HUES48 (cell line): ENCODE measurements around the gene ZFP92.
"Not testable (repeated sequence)": the region's sequence is repeated elsewhere in the genome, so short reads cannot be mapped to it uniquely, and the experiment has no call there.

Experiments used
- H3K27ac ChIP-seq: one replicate; pipeline ENCODE4 v1.7.0; 2013; ENCODE audit warnings: low read depth, low read length, inconsistent platforms
- H3K27me3 ChIP-seq: 2 replicates; pipeline ENCODE4 v1.6.1; 2013; ENCODE audit warnings: mild to moderate bottlenecking, low read length; ENCODE audit not compliant: control insufficient read depth, insufficient read depth
- H3K36me3 ChIP-seq: 2 replicates; pipeline ENCODE4 v1.6.1; 2013; ENCODE audit warnings: low read length; ENCODE audit not compliant: control insufficient read depth, insufficient read depth
- H3K4me1 ChIP-seq: 2 replicates; pipeline ENCODE4 v1.6.1; 2013; ENCODE audit warnings: mild to moderate bottlenecking, low read length; ENCODE audit not compliant: control insufficient read depth, insufficient read depth
- H3K4me3 ChIP-seq: 2 replicates; pipeline ENCODE4 v1.5.1; 2013; ENCODE audit warnings: mild to moderate bottlenecking, low read depth, low read length
- H3K9ac ChIP-seq: 2 replicates; pipeline ENCODE4 v1.6.1; 2013; ENCODE audit warnings: mild to moderate bottlenecking, low read depth, low read length, moderate library complexity
- H3K9me3 ChIP-seq: 2 replicates; pipeline ENCODE4 v1.6.1; 2013; ENCODE audit warnings: low read length; ENCODE audit not compliant: control insufficient read depth, insufficient read depth

ZFP92 gene

GRCh38 chrX:153387345-153387744 is 23.9 kb upstream of the ZFP92 start:
- no peak overlapping the region for H3K4me3 ChIP-seq
- no peaks in the 10 kb centered on the region for H3K4me1 ChIP-seq
- no peaks in the 10 kb centered on the region for H3K27me3 ChIP-seq
- no peak overlapping the region for H3K9ac ChIP-seq
- H3K27ac ChIP-seq, result no peak overlapping the region
- H3K36me3 ChIP-seq, result no peaks in the 10 kb centered on the region
- peaks cover 80% of the 10 kb centered on the region for H3K9me3 ChIP-seq

GRCh38 chrX:153387987-153388721 is 23.1 kb upstream of the ZFP92 start:
- Histone ChIP-seq H3K9me3 (peaks cover 79% of the 10 kb centered on the region), H3K27me3 (no peaks in the 10 kb centered on the region)

GRCh38 chrX:153388722-153389459 is 22.4 kb upstream of the ZFP92 start:
- Histone ChIP-seq H3K4me3 (no peak overlapping the region), H3K27me3 (no peaks in the 10 kb centered on the region), H3K9me3 (peaks cover 79% of the 10 kb centered on the region), H3K9ac (no peak overlapping the region), H3K36me3 (no peaks in the 10 kb centered on the region), H3K27ac (no peak overlapping the region), H3K4me1 (no peaks in the 10 kb centered on the region)

More at GRCh38 chrX:153387987-153388721, 23.1 kb upstream of the ZFP92 start:
- H3K27ac ChIP-seq, result no peak overlapping the region
- no peaks in the 10 kb centered on the region for H3K36me3 ChIP-seq
- H3K4me3 ChIP-seq, result no peak overlapping the region
- H3K4me1 ChIP-seq, result no peaks in the 10 kb centered on the region
- no peak overlapping the region for H3K9ac ChIP-seq

GRCh38 chrX:153389460-153389768 is 21.9 kb upstream of the ZFP92 start:
- not testable (repeated sequence) for H3K27me3 ChIP-seq, H3K27ac ChIP-seq, H3K4me1 ChIP-seq, H3K9ac ChIP-seq, H3K4me3 ChIP-seq, H3K36me3 ChIP-seq
- H3K9me3 ChIP-seq, result peaks cover 78% of the 10 kb centered on the region

- Histone ChIP-seq H3K27me3 (no peaks in the 10 kb centered on the region), H3K4me3 (no peak overlapping the region), H3K4me1 (no peaks in the 10 kb centered on the region), H3K36me3 (no peaks in the 10 kb centered on the region), H3K27ac (no peak overlapping the region), H3K9me3 (peaks cover 58% of the 10 kb centered on the region), H3K9ac (no peak overlapping the region)
These were observed 18.5 kb upstream of the ZFP92 start for GRCh38 chrX:153392642-153393321.

- no peaks in the 10 kb centered on the region for H3K36me3 ChIP-seq
- no peaks in the 10 kb centered on the region for H3K27me3 ChIP-seq
- no peaks in the 10 kb centered on the region for H3K4me1 ChIP-seq
- H3K27ac ChIP-seq, result no peak overlapping the region
- H3K9me3 ChIP-seq, result peaks cover 57% of the 10 kb centered on the region
- H3K4me3 ChIP-seq, result no peak overlapping the region
- no peak overlapping the region for H3K9ac ChIP-seq
These were observed 16.7 kb upstream of the ZFP92 start for GRCh38 chrX:153394612-153395011.

- no peaks in the 10 kb centered on the region for H3K27me3 ChIP-seq
- peaks cover 51% of the 10 kb centered on the region for H3K9me3 ChIP-seq
- no peak overlapping the region for H3K27ac ChIP-seq
- H3K36me3 ChIP-seq, result no peaks in the 10 kb centered on the region
- H3K4me1 ChIP-seq, result no peaks in the 10 kb centered on the region
- no peak overlapping the region for H3K4me3 ChIP-seq
- H3K9ac ChIP-seq, result no peak overlapping the region
These were observed 15.5 kb upstream of the ZFP92 start for GRCh38 chrX:153395613-153396319.

GRCh38 chrX:153396320-153397195 is 14.7 kb upstream of the ZFP92 start:
- Histone ChIP-seq H3K9ac (no peak overlapping the region), H3K4me3 (no peak overlapping the region), H3K27me3 (no peaks in the 10 kb centered on the region), H3K9me3 (peaks cover 49% of the 10 kb centered on the region), H3K36me3 (no peaks in the 10 kb centered on the region), H3K4me1 (no peaks in the 10 kb centered on the region), H3K27ac (no peak overlapping the region)

- no peaks in the 10 kb centered on the region for H3K36me3 ChIP-seq
- no peaks in the 10 kb centered on the region for H3K27me3 ChIP-seq
- no peak overlapping the region for H3K9ac ChIP-seq
- H3K4me1 ChIP-seq, result no peaks in the 10 kb centered on the region
- H3K9me3 ChIP-seq, result peaks cover 44% of the 10 kb centered on the region
- no peak overlapping the region for H3K27ac ChIP-seq
- H3K4me3 ChIP-seq, result no peak overlapping the region
These were observed 13.9 kb upstream of the ZFP92 start for GRCh38 chrX:153397256-153397960.
